Mononuclear cell (primary cell): ENCODE results near the gene ZNF283. TPM values are rescaled to one million over a fixed set of nuclear protein-coding genes. Genes with fewer than 3 reads are reported as not detected.
"Not testable (repeated sequence)": the region's sequence is repeated elsewhere in the genome, so short reads cannot be mapped to it uniquely, and the experiment has no call there.

Source experiments
- H3K27me3 ChIP-seq: 2 replicates; pipeline ENCODE4 v1.6.0; 2011; ENCODE audit warnings: low read length, control low read depth; ENCODE audit not compliant: insufficient read depth
- H3K4me1 ChIP-seq: 2 replicates; pipeline ENCODE4 v1.5.1; 2011; ENCODE audit warnings: mild to moderate bottlenecking, low read length, control low read depth; ENCODE audit not compliant: insufficient read depth
- H3K4me3 ChIP-seq: 2 replicates; pipeline ENCODE4 v1.5.1; 2011; ENCODE audit warnings: mild to moderate bottlenecking, low read length, moderate library complexity
- H3K9me3 ChIP-seq: 2 replicates; pipeline ENCODE4 v1.5.1; 2011; ENCODE audit warnings: low read depth, mild to moderate bottlenecking, control low read depth, low read length
- total RNA-seq: library from RNA; depleted of rRNA; stranded (reverse); fragments of >200 nt; gene quantifications from one replicate; pipeline ENCODE4 v1.2.3, GENCODE V29; 2012

ZNF283 gene
- total RNA-seq, 1 donor, result 2.9 TPM

DNA sequence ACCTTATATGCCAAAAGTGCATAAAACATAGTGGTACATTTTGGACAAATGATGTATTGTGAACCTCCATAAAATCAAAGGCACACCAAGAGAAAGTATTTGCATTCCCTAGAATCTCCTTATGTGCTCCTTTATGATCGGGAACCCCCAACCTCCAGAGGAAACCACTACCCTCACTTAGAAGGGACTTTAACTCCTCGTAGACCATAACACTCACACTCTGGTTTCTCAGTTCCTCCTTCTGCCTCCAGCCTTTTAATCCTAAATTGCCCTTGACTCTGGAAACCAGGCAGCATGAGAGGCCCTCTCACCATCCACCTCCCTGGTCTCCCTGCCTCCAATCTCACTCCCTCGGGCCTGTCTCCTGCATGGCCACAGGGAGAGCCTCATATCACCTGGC is 36.5 kb upstream of the ZNF283 start:
- H3K4me1 ChIP-seq, result no peaks in the 10 kb centered on the region
- H3K9me3 ChIP-seq, result no peaks in the 10 kb centered on the region

DNA sequence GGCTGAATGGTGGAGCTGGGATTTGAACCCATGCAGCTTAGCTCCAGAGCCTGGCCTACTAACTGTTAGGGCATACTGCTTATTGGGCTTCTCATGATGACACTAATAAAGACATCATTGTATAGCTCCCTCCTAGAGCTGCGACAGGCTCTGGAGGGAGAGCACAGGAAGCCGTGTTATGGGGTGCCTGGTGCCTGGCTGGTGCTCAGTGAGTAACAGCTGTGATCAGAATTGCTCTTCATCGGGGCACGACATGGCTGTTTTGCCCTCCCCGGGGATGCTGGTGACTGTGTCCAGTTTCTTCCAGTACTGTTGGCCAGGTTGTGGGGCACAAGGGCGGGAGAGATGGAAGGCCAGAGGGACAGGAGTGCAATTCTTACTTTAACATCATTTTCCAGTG is 30.0 kb upstream of the ZNF283 start:
- H3K4me1 ChIP-seq, result peaks cover 12% of the 10 kb centered on the region
- H3K27me3 ChIP-seq, result peaks cover 6% of the 10 kb centered on the region
- H3K9me3 ChIP-seq, result no peaks in the 10 kb centered on the region
- no peak overlapping the region for H3K4me3 ChIP-seq

More for the DNA sequence above, 36.5 kb upstream of the ZNF283 start:
- H3K4me3 ChIP-seq, result no peak overlapping the region
- peaks cover 3% of the 10 kb centered on the region for H3K27me3 ChIP-seq

- Histone ChIP-seq H3K9me3 (no peaks in the 10 kb centered on the region), H3K4me3 (no peak overlapping the region), H3K4me1 (peaks cover 12% of the 10 kb centered on the region), H3K27me3 (peaks cover 6% of the 10 kb centered on the region)
Observed at GRCh38 chr19:43797556-43797955, 29.6 kb upstream of the ZNF283 start.

DNA sequence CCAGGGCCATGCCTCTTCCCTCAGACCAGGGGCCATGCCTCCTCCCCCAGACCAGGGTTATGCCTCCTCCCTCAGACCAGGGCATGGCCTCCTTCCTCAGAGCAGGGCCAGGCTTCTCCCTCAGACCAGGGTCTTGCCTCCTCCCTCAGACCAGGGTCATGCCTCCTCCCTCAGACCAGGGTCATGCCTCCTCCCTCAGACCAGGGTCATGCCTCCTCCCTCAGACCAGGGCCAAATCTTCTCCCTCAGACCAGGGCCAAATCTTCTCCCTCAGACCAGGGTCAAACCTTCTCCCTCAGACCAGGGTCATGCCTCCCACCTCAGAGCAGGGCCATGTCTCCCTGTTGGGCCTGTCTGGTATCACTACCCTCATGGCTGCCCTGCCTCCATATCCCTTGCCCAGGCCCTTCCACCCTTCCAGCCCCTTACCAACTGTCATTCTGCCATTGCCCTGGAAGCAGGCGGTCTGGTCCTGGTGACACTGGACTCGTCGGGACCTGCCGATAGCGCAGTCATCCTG is 29.0 kb upstream of the ZNF283 start:
- Histone ChIP-seq H3K4me1 (peaks cover 12% of the 10 kb centered on the region), H3K4me3 (peak overlapping the region; percentile 36), H3K27me3 (peaks cover 6% of the 10 kb centered on the region), H3K9me3 (no peaks in the 10 kb centered on the region)

DNA sequence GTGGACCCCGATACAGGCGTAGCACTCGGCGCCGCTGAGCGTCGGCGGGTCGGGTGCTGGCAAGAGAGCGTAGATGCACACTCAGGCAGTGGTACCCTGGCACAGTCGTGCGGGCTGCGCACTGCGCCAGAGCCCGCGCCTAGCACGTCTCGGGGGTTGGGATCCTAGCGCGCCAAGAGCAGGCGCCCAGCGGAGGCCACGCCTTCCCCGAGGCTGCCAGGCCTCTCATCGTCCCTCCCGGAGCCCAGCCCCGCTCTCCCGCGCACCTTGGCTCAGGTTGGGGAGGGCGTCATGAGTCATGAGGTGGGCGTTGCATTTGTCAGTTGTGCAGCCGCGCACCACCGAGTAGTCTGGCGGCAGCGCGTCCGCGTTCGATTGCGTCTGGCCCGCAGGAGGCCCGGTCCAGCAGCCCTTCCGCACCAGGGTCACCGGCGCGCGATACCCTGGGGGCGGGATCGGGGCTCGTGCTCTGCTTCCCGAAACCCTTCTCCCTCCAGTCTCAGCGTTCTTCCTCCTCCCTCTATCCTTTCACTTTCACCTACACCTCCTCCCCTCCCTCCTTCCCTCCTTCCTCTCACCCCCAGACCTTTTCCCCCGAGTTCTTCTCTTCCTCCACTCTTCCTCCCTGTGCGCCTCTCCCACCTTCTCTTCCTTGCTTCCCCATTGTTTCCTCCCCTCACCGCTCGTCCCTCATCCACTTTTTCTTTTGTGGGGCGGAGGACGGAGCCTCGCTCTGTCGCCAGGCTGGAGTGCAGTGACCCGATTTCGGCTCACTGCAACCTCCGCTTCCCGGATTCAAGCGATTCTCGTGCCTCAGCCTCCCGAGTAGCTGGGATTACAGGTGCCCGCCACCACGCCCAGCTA is 28.3 kb upstream of the ZNF283 start:
- peaks cover 12% of the 10 kb centered on the region for H3K4me1 ChIP-seq
- H3K9me3 ChIP-seq, result no peaks in the 10 kb centered on the region
- H3K4me3 ChIP-seq, result peak overlapping the region; percentile 36

DNA sequence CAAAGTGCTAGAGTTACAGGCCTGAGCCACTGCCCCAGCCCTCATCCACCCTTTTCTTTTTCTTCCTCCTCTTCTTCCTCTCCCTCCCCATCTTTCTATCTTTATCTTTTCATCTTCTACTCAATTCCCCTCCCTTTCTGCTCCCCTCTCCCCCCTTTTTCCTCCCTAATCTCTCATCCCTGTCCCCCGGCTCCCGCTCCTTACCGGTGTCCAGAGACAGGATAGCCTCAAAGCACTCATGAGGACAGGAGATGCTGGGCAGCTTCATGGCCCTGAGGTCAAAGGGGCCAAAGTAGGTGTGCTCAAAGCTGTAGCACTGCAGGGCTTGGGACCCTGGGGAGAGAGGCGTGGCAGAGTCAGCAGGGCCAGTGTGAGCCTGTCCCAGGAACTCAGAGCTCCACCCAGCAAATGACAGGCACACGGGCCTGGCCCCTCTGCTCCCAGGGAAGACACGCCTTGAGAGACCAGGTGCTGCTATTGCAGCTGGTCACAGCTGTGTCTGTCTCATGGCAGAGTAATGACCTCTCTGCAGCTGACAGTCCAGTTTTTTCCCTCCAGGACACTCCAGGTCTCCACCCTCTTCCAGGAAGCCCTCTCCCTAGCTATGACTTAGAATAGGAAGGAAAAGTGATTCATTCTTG is 27.5 kb upstream of the ZNF283 start:
- H3K27me3 ChIP-seq, result peaks cover 3% of the 10 kb centered on the region
- H3K9me3 ChIP-seq, result no peaks in the 10 kb centered on the region
- no peak overlapping the region for H3K4me3 ChIP-seq
- peaks cover 12% of the 10 kb centered on the region for H3K4me1 ChIP-seq

More for the DNA sequence above, 28.3 kb upstream of the ZNF283 start:
- H3K27me3 ChIP-seq, result peaks cover 5% of the 10 kb centered on the region

DNA sequence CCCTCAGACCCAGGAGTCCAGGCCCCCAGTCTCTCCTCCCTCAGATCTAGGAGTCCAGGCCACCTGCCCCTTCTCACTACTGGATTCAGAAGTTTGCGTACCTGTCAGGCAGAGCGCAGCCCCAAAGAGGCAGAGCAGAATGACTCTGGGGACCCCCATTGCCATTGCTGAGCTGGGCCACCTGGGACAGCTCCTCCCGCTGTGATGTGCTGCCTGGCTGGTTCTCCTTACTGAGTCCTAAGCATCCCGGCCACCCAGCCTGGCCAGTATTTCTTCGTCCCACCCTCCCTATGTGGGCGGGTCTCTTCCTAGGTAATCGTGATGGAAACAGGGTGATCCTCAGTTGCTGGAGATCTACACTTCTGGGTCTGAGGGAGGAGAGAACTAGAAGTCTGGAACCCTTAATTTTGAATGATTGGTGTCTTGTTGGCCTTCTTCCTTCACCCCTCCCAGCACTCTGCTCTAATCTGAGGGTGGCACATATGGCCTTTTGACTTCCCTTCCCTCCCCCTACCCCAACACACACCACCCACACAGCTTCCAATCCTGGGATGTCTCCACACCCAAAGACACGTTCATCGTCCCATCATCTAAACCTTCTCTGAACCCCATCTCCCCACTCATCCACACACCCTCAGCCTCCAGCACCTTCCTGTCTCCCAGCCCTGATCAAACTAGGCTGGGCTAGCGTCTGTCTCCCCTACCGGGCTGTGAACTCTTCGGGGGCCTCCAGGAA is 24.7 kb upstream of the ZNF283 start, which contains the start of gene LYPD5:
TSS of gene LYPD5 (minus strand) at position 232 of the 736 bp plus-strand sequence. CDS start at position 165, 67 bp downstream.
- Histone ChIP-seq H3K9me3 (no peaks in the 10 kb centered on the region), H3K4me3 (no peak within 1 kb of the TSS), H3K4me1 (peaks cover 12% of the 10 kb centered on the region), H3K27me3 (no peaks in the 10 kb centered on the region)

DNA sequence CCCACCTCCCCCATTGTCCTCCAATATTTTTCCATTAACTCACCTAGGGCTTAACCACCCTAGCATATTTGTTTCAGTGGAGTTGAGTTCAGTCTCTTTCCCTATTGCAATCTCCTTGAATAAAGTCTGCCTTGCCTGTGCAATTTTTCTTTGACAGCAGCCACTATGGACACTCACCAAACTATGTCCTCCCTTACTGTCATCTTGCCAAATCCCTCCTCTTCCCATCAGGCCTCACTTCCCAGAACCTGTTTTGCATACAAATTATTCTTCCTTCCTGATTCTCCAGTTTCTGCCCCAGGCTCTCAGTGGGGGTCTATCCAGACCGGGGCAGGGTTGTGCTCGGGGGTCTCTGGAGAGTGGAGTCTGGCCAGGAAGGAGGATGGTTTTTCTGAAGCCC is 22.7 kb upstream of the ZNF283 start:
- Histone ChIP-seq H3K27me3 (no peaks in the 10 kb centered on the region), H3K4me3 (no peak overlapping the region), H3K4me1 (no peaks in the 10 kb centered on the region), H3K9me3 (no peaks in the 10 kb centered on the region)

DNA sequence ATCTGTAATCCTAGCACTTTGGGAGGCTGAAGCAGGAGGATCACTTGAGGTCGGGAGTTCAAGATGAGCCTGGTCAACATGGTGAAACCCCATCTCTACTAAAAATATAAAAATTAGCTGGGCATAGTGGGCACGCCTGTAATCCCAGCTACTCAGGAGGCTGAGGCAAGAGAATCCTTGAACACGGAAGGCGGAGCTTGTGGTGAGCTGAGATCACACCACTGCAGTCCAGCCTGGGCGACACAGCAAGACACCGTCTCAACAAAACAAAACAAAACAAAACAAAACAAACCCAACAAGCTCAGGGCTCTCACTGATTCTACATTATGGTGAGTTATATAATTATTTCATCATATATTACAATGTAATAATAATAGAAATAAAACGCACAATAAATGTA is 20.7 kb upstream of the ZNF283 start:
- not testable (repeated sequence) for H3K9me3 ChIP-seq, H3K4me1 ChIP-seq, H3K27me3 ChIP-seq, H3K4me3 ChIP-seq

DNA sequence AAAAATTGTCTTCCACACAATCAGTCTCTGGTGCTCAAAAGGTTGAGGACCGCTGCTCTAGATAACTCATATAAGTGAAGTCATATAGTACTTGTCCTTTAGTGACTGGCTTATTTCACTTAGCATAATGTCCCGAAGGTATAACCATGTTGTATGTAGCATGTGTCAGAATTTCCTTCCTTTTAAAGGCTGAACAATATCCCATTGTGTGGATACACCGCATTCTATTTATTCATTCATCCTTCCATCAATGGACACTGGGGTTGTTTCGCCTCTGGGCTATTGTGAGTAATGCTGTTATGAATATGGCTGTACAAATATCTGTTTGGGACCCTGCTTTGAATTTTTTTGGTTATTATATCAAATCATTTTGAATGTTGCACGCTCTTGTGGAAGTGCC is 20.3 kb upstream of the ZNF283 start:
- H3K27me3 ChIP-seq, result no peaks in the 10 kb centered on the region
- H3K9me3 ChIP-seq, result no peaks in the 10 kb centered on the region
- H3K4me1 ChIP-seq, result no peaks in the 10 kb centered on the region
- H3K4me3 ChIP-seq, result no peak overlapping the region

DNA sequence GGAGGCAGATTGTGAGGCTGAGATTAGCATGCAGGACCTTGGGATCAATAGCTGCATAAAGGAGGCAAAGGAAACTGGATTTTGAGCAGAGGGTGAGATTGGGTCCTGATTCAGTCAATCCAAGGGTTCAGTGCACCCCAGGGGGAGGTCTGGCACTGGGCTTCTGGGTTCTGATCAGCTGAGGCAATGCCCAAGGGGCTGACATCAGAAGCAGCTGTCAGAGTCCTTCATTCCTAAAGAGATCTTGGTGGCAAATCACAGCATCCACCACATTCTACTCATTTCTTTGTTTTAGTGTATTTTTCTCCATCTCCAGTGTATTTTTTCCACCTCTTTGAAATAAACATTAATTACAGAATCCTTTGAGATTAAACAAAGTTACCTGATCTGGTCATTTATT is 19.5 kb upstream of the ZNF283 start:
- Histone ChIP-seq H3K4me1 (no peaks in the 10 kb centered on the region), H3K4me3 (no peak overlapping the region)

DNA sequence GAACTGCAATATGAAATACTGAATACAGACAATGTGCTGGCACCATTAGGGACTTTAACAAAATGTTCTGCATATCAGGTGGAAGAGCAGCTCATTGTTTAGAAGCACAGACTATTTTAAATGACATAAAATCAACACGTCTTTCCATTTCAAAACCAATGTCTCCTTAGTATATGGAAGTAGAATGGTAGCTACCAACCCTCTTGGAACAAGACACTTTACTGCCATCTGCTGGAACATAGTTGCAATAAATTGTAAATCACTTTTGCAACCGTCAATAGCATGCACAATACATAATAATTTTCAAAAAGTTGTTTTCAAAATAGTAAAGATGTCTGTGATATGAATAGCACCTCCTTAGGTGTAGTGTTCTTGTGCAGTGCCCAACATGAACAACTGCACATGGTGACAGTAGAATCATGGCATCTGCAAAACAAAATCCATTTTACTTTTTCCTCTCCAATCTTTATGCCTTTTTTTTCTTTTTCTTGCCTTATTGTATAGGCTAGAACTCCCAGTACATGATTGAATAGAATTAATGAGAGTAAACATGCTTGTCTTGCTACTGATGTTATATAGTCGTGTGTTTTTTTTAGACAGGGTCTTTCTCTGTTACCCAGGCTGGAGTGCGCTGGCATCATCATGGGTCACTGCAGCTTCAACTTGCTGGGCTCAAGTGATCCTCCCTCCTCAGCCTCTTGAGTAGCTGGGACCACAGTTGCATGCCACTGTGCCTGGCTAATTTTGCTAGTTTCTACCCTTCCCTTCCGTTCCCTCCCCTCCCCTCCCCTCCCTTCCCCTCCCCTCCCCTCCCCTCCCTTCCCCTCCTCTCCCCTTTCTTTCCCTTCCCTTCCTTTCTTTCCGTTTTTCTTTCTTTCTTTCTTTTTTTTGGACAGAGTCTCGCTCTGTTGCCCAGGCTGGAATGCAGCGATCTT is 17.1 kb upstream of the ZNF283 start:
- Histone ChIP-seq H3K27me3 (no peaks in the 10 kb centered on the region), H3K9me3 (no peaks in the 10 kb centered on the region), H3K4me3 (no peak overlapping the region), H3K4me1 (no peaks in the 10 kb centered on the region)

More for the DNA sequence above, 19.5 kb upstream of the ZNF283 start:
- Histone ChIP-seq H3K27me3 (no peaks in the 10 kb centered on the region), H3K9me3 (no peaks in the 10 kb centered on the region)

DNA sequence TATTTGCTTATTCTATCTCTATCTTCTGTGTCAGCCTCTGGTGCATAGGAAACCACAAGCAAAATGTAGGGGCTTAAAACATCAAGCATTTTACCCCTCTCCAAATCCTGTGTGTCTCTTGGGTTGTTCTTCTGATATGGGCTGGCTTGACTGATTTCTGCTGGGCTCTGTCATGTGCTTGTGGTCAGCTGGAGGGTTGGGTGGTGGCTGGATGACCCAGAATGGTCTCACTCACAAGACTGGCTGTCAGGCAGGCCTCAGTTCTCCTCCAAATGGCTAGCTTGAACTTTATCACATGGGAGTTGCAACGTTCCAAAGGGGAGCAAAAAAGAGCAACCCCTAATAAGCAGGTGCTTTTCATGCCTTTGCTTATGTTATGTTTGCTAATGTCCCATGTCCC is 15.3 kb upstream of the ZNF283 start:
- Histone ChIP-seq H3K9me3 (no peaks in the 10 kb centered on the region), H3K4me1 (no peaks in the 10 kb centered on the region), H3K4me3 (no peak overlapping the region), H3K27me3 (no peaks in the 10 kb centered on the region)

DNA sequence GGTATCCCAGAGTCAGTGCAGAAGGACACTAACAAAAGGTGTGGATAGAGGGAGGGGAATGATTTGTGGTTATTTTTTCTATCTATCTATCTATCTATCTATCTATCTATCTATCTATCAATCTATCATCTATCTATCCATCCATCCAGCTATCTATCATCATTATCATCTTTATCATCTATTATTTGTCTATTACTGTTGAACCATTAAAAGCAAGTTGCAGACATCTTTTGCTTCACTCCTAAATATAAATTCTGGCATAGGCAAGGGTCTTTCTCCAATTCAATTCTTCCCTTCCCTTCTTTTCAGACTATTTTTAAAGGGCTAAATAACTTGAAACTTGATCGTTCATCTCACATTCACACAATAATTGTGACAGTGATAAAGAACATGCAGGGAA is 14.9 kb upstream of the ZNF283 start:
- no peak overlapping the region for H3K4me3 ChIP-seq
- H3K4me1 ChIP-seq, result no peaks in the 10 kb centered on the region
- H3K9me3 ChIP-seq, result no peaks in the 10 kb centered on the region
- H3K27me3 ChIP-seq, result no peaks in the 10 kb centered on the region
